HG03520 (cell line): Measurements from ENCODE around the gene VCPKMT.

ENCODE experiments used
- ATAC-seq: cut with Tn5 transposase; IDR thresholded peaks from one replicate; pipeline ENCODE4 v1.9.1; 2021; ENCODE audit warnings: mild to moderate bottlenecking, moderate library complexity; ENCODE audit not compliant: unreplicated experiment

VCPKMT gene

GRCh38 chr14:50068496-50068895, 47.9 kb downstream of the VCPKMT start:
- ATAC-seq, result no peak

GRCh38 chr14:50067723-50068495, 48.5 kb downstream of the VCPKMT start:
- ATAC-seq, result no peak

GRCh38 chr14:50065583-50065982, 50.8 kb downstream of the VCPKMT start:
- ATAC-seq, result no peak

- ATAC-seq, result peak; percentile 69
Observed at GRCh38 chr14:50064993-50065392, 51.4 kb downstream of the VCPKMT start.

- no peak for ATAC-seq
Observed at GRCh38 chr14:50063876-50064420, 52.4 kb downstream of the VCPKMT start.

- no peak for ATAC-seq
Observed at GRCh38 chr14:50062438-50063085, 53.8 kb downstream of the VCPKMT start.

GRCh38 chr14:50061664-50062437, 54.5 kb downstream of the VCPKMT start:
- peak; percentile 40 for ATAC-seq

GRCh38 chr14:50060871-50061663, 55.3 kb downstream of the VCPKMT start:
- ATAC-seq, result no peak

- no peak for ATAC-seq
Observed at GRCh38 chr14:50059763-50060616, 56.4 kb downstream of the VCPKMT start.
